Measurements from ENCODE around the gene LSM2. TPM values are rescaled to one million over a fixed set of nuclear protein-coding genes. Genes with fewer than 3 reads are reported as not detected.
"Not testable (repeated sequence)": the region's sequence is repeated elsewhere in the genome, so short reads cannot be mapped to it uniquely, and the experiment has no call there.

The LSM2 gene
- total and polyA plus RNA-seq, 2 donors from 2014 or later: 41.6 to 70.6 TPM

DNA sequence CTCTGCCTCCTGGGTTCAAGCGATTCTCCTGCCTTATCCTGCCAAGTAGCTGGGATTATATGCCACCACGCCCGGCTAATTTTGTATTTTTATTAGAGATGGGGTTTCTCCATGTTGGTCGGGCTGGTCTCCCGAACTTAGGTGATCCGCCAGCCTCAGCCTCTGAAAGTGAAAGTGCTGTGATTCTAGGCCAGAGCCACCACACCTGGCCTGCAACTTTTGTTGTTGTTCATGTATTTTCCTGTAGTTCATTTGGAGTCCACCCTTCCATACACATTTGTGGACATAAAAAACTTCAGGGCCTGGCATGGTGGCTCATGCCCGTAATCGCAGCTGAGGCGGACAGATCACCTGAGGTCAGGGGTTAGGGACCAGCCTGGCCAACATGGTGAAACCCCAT, 35.3 kb upstream of the LSM2 start:
- FAIRE-seq (no peak), DNase-seq (peak in 1 of 5 donors; percentile 10)
- no peak overlapping the region for H3K27ac ChIP-seq (ENCODE audit: low read depth in 2 of 2, low read length in 2 of 2)
- H3K4me1 ChIP-seq (ENCODE audit: control insufficient read depth in 2 of 3, insufficient read depth in 2 of 3, low read depth in 1 of 3, low read length in 3 of 3): peaks cover 4 to 10% (median 4%) of the 10 kb centered on the region in 3 donors
- TF ChIP-seq, protein P1, sequence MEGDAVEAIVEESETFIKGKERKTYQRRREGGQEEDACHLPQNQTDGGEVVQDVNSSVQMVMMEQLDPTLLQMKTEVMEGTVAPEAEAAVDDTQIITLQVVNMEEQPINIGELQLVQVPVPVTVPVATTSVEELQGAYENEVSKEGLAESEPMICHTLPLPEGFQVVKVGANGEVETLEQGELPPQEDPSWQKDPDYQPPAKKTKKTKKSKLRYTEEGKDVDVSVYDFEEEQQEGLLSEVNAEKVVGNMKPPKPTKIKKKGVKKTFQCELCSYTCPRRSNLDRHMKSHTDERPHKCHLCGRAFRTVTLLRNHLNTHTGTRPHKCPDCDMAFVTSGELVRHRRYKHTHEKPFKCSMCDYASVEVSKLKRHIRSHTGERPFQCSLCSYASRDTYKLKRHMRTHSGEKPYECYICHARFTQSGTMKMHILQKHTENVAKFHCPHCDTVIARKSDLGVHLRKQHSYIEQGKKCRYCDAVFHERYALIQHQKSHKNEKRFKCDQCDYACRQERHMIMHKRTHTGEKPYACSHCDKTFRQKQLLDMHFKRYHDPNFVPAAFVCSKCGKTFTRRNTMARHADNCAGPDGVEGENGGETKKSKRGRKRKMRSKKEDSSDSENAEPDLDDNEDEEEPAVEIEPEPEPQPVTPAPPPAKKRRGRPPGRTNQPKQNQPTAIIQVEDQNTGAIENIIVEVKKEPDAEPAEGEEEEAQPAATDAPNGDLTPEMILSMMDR (IDR thresholded peaks at IDR 0.05; ENCODE audit: borderline replicate concordance, extremely low read depth, insufficient read depth): no peak
- no peaks in the 10 kb centered on the region for H3K27me3 ChIP-seq (ENCODE audit: control insufficient read depth, insufficient read depth, low read length)
- H3K9me3 ChIP-seq (ENCODE audit: control insufficient read depth in 2 of 3, insufficient read depth in 1 of 3, low read length in 3 of 3): no peaks in the 10 kb centered on the region
- intact Hi-C loops (cut with DNase I): no loop called here
- peaks cover 5 to 16% (median 14%) of the 10 kb centered on the region in 3 donors for H3K36me3 ChIP-seq (ENCODE audit: control insufficient read depth in 2 of 3, insufficient read depth in 3 of 3, low read length in 3 of 3)
- no peak overlapping the region for H3K4me3 ChIP-seq (ENCODE audit: low read length in 3 of 3)
- H3K9ac ChIP-seq (ENCODE audit: low read length in 3 of 3): no peak overlapping the region

DNA sequence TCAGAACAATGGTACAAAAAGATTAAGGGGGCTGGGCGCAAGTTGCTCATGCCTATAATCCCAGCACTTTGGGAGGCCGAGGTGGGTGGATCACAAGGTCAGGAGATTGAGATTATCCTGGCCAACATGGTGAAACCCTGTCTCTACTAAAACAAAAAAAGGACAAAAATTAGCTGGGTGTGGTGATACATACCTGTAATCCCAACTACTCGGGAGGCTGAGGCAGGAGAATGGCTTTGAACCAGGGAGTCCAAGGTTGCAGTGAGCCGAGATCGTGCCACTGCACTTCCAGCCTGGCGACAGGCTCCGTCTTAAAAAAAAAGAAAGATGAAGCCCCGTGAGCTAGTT, 33.0 kb upstream of the LSM2 start:
- FAIRE-seq; H3K27ac ChIP-seq (ENCODE audit: low read depth in 2 of 2, low read length in 2 of 2); H3K27me3 ChIP-seq (ENCODE audit: control insufficient read depth, insufficient read depth, low read length); H3K9me3 ChIP-seq (ENCODE audit: control insufficient read depth in 2 of 3, insufficient read depth in 1 of 3, low read length in 3 of 3); H3K4me3 ChIP-seq (ENCODE audit: low read length in 3 of 3); DNase-seq; intact Hi-C loops (cut with DNase I); H3K9ac ChIP-seq (ENCODE audit: low read length in 3 of 3): not testable (repeated sequence)
- Histone ChIP-seq H3K4me1 (ENCODE audit: control insufficient read depth in 2 of 3, insufficient read depth in 2 of 3, low read depth in 1 of 3, low read length in 3 of 3) (peaks cover 4 to 17% (median 17%) of the 10 kb centered on the region in 3 donors), H3K36me3 (ENCODE audit: control insufficient read depth in 2 of 3, insufficient read depth in 3 of 3, low read length in 3 of 3) (peaks cover 5 to 16% (median 16%) of the 10 kb centered on the region in 3 donors)

DNA sequence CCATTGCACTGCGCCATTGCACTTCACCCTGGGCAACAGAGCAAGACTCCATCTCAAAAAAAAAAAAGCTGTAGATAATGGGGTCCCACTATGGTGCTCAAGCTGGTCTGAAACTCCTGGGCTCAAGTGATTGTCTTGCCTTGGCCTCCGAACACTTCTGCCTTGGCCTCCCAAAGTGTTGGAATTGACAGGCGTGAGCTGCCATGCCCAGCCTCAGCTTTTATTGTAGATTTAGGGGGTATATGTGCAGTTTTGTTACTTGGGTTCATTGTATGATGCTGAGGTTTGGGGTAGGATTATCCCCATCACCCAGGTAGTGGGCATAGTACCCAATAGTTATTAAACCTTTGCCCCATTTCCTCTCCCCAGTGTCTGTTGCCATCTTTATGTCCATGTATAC, 32.2 kb upstream of the LSM2 start:
- Histone ChIP-seq H3K4me1 (ENCODE audit: control insufficient read depth in 2 of 3, insufficient read depth in 2 of 3, low read depth in 1 of 3, low read length in 3 of 3) (peaks cover 4 to 21% (median 17%) of the 10 kb centered on the region in 3 donors), H3K4me3 (ENCODE audit: low read length in 3 of 3) (no peak overlapping the region), H3K9ac (ENCODE audit: low read length in 3 of 3) (no peak overlapping the region), H3K27me3 (ENCODE audit: control insufficient read depth, insufficient read depth, low read length) (no peaks in the 10 kb centered on the region), H3K9me3 (ENCODE audit: control insufficient read depth in 2 of 3, insufficient read depth in 1 of 3, low read length in 3 of 3) (no peaks in the 10 kb centered on the region), H3K27ac (ENCODE audit: low read depth in 2 of 2, low read length in 2 of 2) (no peak overlapping the region), H3K36me3 (ENCODE audit: control insufficient read depth in 2 of 3, insufficient read depth in 3 of 3, low read length in 3 of 3) (peaks cover 5 to 16% (median 16%) of the 10 kb centered on the region in 3 donors)
- TF ChIP-seq, protein P1 (IDR thresholded peaks at IDR 0.05; ENCODE audit: borderline replicate concordance, extremely low read depth, insufficient read depth): no peak
- intact Hi-C loops (cut with DNase I): no loop called here
- FAIRE-seq (no peak), DNase-seq (no peak)

DNA sequence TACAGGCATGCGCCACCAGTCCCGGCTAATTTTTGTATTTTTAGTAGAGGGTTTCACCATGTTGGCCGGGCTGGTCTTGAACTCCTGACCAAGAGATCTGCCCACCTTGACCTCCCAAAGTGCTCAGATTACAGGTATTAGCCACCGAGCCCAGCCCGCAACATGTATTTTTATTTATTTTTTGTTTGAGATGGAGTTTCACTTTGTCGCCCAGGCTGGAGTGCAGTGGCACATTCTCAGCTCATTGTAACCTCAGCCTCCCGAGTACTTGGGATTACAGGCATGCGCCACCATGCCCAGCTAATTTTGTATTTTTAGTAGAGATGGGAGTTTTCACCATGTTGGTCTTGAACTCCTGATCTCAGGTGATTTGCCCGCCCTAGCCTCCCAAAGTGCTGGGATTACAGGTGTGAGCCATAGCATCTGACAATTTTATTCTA, 31.4 kb upstream of the LSM2 start:
- H3K9ac ChIP-seq (ENCODE audit: low read length in 3 of 3): peak overlapping the region in 1 of 3 donors; percentile 95
- H3K27me3 ChIP-seq (ENCODE audit: control insufficient read depth, insufficient read depth, low read length); intact Hi-C loops (cut with DNase I); FAIRE-seq; H3K9me3 ChIP-seq (ENCODE audit: control insufficient read depth in 2 of 3, insufficient read depth in 1 of 3, low read length in 3 of 3); H3K27ac ChIP-seq (ENCODE audit: low read depth in 2 of 2, low read length in 2 of 2): not testable (repeated sequence)
- peaks cover 5 to 16% (median 16%) of the 10 kb centered on the region in 3 donors for H3K36me3 ChIP-seq (ENCODE audit: control insufficient read depth in 2 of 3, insufficient read depth in 3 of 3, low read length in 3 of 3)
- peaks cover 4 to 21% (median 17%) of the 10 kb centered on the region in 3 donors for H3K4me1 ChIP-seq (ENCODE audit: control insufficient read depth in 2 of 3, insufficient read depth in 2 of 3, low read depth in 1 of 3, low read length in 3 of 3)
- peak in 1 of 5 donors; percentile 15 for DNase-seq
- H3K4me3 ChIP-seq (ENCODE audit: low read length in 3 of 3): peak overlapping the region in 1 of 3 donors; percentile 95

Data from kidney (tissue), 14 donors.